ENCODE results near the gene TRIO.

Gene TRIO

DNA sequence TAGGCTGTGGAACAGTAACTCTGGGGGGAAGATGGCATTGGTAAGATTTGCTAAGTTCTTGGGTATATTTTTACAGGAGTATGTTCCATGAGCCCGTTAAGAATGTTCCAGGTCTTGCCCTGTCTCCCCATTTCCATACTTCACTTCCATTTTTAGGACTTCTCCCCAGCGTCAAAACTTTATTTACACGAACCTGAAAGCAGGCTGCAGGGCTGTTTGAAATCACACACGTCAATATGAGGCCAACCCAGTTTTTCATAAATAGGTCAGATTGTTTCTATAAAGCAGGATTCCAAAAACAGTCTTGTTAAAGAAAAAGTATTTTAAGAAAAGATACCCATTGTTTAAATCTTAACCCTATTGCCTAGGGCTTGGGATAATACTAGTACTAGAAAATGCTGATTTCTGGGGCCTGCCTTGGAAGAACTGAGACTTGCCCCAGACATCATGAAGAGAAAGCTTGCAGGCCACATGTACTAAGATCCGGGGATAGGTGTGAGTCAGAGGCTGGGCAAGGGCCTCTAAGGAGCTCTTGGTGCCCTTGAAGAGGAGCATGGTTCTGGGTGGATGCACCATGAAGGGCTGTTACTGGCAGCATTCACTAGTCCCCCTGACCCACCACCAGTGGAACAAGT, 24.2 kb downstream of the TRIO start:
- TF ChIP-seq, protein P1, sequence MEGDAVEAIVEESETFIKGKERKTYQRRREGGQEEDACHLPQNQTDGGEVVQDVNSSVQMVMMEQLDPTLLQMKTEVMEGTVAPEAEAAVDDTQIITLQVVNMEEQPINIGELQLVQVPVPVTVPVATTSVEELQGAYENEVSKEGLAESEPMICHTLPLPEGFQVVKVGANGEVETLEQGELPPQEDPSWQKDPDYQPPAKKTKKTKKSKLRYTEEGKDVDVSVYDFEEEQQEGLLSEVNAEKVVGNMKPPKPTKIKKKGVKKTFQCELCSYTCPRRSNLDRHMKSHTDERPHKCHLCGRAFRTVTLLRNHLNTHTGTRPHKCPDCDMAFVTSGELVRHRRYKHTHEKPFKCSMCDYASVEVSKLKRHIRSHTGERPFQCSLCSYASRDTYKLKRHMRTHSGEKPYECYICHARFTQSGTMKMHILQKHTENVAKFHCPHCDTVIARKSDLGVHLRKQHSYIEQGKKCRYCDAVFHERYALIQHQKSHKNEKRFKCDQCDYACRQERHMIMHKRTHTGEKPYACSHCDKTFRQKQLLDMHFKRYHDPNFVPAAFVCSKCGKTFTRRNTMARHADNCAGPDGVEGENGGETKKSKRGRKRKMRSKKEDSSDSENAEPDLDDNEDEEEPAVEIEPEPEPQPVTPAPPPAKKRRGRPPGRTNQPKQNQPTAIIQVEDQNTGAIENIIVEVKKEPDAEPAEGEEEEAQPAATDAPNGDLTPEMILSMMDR (IDR thresholded peaks at IDR 0.05; ENCODE audit: control extremely low read depth, extremely low read depth, low read depth, missing control alignments), result no peak
- POLR2A ChIA-PET, result interaction anchor here (0.5 to 0.9 kb wide), 2 partner anchors 12 to 58 kb away, joined by 3 read pairs; no protein-coding TSS in a partner anchor
- DNase-seq (ENCODE audit: extremely low spot score), result no peak
- CTCF ChIA-PET, result interaction anchor here (1.5 to 4.3 kb wide), 2 partner anchors 12 to 18 kb away, joined by 4 to 21 read pairs; no protein-coding TSS in a partner anchor

DNA sequence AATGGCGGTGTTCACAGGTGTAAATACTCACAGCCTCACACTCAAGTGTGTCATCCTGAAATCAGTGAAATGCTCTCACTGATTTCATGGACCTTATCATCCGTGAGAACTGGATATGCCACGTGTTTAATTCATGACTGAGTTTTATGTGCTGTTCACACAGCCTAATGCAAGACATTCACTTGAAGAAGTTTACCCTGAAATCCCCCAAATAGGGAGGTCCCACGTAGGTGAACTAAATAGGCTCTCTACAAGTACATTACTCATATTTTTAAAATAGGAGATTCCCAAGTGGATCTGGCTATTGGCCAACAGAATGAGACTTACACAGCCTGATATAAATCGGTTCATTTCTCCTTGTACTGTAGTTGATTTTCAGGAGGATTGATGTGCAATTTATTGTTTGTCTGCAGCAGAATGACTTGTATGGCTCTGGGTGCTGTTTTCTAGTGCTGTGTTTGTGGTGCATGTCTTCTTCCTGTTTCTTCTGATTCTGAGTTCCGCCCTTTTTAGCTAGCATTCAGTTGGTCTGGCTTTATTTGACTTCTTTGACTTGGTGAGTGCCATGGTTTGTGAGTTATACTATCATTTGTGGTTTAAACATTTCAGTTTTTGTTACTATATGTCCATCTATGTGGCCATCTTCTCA, 25.1 kb downstream of the TRIO start:
- ChIA-PET POLR2A (interaction anchor here (0.9 to 1.3 kb wide), 2 partner anchors 11 to 13 kb away, joined by 3 to 6 read pairs; no protein-coding TSS in a partner anchor), CTCF (interaction anchor here (1.0 to 4.3 kb wide), 4 partner anchors 13 to 60 kb away, joined by 3 to 21 read pairs (median 4); no protein-coding TSS in a partner anchor)
- TF ChIP-seq, protein P1 (IDR thresholded peaks at IDR 0.05; ENCODE audit: control extremely low read depth, extremely low read depth, low read depth, missing control alignments), result no peak
- DNase-seq (ENCODE audit: extremely low spot score), result no peak

DNA sequence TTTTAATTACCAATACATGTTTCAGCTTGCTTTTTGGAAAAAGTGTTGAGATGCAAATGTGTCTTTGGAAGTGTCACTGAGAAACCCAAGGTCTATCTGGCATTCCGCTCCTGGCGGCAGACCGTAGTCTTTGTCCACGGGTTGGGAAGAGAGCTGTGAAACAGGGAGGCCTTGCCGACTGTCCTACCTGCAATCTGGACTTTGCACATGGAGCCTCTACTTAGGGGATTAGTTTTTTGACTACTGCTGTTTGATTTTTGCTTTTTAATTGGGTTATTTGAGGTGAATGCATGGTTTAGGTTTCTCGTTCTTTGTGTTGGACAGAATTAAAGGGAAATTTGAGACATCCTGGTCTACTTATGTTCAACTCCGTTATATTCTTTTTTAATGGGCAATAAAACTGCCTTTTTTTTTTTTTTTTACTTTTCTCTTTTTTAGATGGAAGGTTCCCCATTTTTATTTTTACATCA, 25.7 kb downstream of the TRIO start:
- POLR2A ChIA-PET, result interaction anchor here (1.3 kb wide), 1 partner anchor 12 kb away, joined by 6 read pairs; no protein-coding TSS in a partner anchor
- CTCF ChIA-PET, result interaction anchor here (1.0 to 4.3 kb wide), 4 partner anchors 13 to 60 kb away, joined by 3 to 21 read pairs (median 4); no protein-coding TSS in a partner anchor
- no peak for DNase-seq (ENCODE audit: extremely low spot score)
- TF ChIP-seq, protein P1 (IDR thresholded peaks at IDR 0.05; ENCODE audit: control extremely low read depth, extremely low read depth, low read depth, missing control alignments), result no peak

DNA sequence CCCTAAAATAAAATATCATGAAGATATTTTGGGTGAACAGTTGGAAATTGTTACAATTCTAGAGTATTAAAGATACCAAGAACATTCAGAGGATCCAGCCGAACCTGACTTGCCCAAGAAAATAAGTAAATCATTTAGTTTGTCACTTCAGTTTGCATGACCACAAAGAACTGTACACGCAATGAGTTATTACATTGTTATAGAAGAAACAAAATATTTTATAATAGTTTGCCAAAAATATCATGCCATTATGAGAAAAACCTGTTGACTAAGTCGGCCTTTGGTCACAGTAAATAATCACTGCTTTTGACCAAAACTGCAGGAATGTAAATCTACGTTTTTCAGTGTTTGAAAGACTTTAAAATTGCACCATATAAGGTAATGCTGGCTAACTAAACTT, 27.9 kb downstream of the TRIO start:
- POLR2A ChIA-PET, result no interaction called here

DNA sequence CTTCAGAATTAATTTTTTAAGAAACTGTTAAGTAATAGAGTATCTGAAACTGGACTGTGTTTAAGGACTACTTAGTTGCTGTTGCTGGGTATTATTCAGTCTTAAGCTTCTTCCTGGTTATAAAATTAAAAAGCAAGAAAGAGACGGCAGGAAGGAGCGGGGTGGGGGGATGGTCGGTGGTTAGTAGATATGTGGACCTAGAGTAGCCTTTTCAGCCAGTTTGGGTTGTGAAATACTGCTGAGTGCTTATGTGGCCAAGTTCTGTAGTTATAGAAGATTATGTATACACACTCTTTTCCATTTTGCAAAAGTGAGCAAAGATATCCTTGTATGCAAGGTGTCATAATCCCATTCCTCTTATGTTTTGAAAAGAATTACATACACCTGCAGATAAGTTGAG, 28.5 kb downstream of the TRIO start:
- DNase-seq (ENCODE audit: extremely low spot score), result no peak
- TF ChIP-seq, protein P1 (IDR thresholded peaks at IDR 0.05; ENCODE audit: control extremely low read depth, extremely low read depth, low read depth, missing control alignments), result no peak
- CTCF ChIA-PET, result interaction anchor here (1.4 to 1.8 kb wide), 3 partner anchors 10 to 18 kb away, joined by 4 to 8 read pairs (median 5); no protein-coding TSS in a partner anchor
- POLR2A ChIA-PET, result no interaction called here

More for the DNA sequence above, 27.9 kb downstream of the TRIO start:
- CTCF ChIA-PET, result interaction anchor here (1.4 to 4.3 kb wide), 3 partner anchors 10 to 16 kb away, joined by 5 to 21 read pairs (median 8); no protein-coding TSS in a partner anchor
- DNase-seq (ENCODE audit: extremely low spot score), result no peak
- TF ChIP-seq, protein P1 (IDR thresholded peaks at IDR 0.05; ENCODE audit: control extremely low read depth, extremely low read depth, low read depth, missing control alignments), result no peak

DNA sequence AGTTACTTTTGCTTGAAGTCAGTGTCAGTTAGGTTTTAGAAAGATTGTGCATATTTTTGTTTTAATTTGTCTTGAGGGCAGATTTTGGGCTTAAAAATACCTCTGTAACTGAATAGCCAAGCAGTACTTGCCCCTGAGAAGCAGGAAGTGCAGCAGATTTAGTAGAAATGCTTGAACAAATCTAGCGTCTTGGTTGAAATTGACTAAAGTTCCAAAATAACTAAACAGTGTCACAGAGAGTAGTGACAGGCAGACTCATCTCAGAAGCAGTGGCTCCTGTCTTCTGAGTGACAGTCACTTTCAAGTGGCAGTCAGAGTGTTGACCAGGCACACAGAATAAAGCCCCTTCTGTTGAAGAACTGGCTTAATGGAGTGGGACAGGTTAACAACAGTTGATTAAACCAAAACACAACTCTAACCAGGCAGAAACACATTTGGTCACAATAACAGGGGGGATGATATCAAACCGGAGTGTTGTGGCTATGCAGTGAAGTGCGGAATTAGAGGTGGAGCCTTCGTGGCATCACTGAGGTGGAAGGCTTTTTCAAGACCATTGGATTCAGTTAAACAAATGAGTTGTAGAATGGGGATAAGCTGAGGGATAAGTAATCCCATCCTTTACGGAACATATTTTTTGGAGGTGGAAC, 29.1 kb downstream of the TRIO start:
- ChIA-PET POLR2A (no interaction called here), CTCF (interaction anchor here (1.4 to 1.8 kb wide), 4 partner anchors 11 to 27 kb away, joined by 3 to 8 read pairs (median 4); no protein-coding TSS in a partner anchor)
- TF ChIP-seq, protein P1 (IDR thresholded peaks at IDR 0.05; ENCODE audit: control extremely low read depth, extremely low read depth, low read depth, missing control alignments), result no peak
- no peak for DNase-seq (ENCODE audit: extremely low spot score)
